ENCODE data around the gene AGFG2.
"Not testable (repeated sequence)": the region's sequence is repeated elsewhere in the genome, so short reads cannot be mapped to it uniquely, and the experiment has no call there.

The AGFG2 gene

DNA sequence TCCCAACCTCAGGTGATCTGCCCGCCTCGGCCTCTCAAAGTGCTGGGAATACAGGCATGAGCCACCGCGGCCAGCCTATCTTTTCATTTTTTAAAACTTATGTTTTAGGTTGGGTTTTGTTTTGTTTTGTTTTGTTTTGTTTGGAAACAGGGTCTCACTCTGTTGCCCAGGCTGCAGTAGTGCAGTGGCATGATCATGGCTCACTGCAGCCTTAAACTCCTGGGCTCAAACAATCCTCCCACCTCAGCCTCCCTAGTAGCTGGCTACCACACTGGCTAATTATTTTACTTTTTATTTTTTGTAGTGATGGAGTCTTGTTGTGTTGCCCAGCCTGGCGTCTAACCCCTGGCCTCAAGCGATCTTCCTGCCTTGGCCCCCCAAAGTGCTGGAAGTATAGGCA lies 19.4 kb upstream of the AGFG2 start:
- DNase-seq (ENCODE audit: low read depth in 2 of 2, low spot score in 1 of 2): no peak

DNA sequence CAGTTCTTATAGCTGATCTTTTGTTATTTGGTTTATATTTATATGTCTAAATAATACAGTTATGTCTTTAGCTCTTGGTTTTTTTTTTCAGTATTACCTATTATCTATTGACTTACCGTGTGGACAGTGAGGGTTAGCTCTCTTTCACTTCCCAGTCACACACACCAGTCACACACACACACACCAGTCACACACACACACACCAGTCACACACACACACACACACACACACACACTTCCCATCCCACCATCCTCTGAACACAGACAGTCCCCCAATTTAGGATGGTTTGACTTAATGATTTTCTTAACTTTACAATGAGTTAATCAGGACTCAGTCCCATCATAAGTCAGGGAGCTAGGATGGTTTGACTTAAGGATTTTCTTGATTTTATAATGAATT lies 18.9 kb upstream of the AGFG2 start:
- DNase-seq (ENCODE audit: low read depth in 2 of 2, low spot score in 1 of 2): no peak

DNA sequence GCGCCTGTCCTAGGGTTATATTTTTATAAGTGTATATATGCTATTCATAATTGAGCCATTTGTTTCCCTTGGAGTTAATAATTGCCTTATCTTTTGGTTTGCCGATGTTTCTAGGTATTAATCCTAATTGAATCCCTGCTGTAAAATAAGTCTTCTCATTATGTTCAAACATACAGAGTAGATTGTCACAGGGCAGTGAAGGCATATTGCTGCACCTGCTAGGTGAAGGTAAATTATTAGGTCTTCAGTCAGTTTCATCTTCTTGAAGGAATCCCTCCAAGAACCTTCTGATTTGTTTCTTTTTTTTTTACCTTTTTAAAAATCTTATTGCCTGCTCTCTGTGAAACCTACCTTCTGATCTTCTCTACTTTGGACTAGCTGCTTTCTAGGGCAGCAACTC lies 17.9 kb upstream of the AGFG2 start:
- DNase-seq (ENCODE audit: low read depth in 2 of 2, low spot score in 1 of 2): no peak

DNA sequence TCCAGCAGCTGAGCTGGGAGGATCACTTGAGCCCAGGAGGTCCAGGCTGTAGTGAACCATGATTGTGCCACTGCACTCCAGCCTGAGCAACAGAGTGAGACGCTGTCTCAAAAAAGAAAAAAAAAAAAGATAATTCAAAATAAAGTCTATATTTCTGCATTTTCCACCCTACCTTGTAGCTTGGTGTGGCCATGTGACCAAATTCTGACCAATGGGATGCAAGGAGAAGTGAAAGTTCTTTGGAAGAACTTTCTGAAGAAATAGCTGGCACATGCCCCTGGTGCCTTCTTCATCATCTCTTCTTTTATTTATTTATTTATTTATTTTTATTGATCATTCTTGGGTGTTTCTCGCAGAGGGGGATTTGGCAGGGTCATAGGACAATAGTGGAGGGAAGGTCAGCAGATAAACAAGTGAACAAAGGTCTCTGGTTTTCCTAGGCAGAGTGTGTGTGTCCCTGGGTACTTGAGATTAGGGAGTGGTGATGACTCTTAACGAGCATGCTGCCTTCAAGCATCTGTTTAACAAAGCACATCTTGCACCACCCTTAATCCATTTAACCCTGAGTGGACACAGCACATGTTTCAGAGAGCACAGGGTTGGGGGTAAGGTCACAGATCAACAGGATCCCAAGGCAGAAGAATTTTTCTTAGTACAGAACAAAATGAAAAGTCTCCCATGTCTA lies 17.0 kb upstream of the AGFG2 start:
- not testable (repeated sequence) for DNase-seq (ENCODE audit: low read depth in 2 of 2, low spot score in 1 of 2)

DNA sequence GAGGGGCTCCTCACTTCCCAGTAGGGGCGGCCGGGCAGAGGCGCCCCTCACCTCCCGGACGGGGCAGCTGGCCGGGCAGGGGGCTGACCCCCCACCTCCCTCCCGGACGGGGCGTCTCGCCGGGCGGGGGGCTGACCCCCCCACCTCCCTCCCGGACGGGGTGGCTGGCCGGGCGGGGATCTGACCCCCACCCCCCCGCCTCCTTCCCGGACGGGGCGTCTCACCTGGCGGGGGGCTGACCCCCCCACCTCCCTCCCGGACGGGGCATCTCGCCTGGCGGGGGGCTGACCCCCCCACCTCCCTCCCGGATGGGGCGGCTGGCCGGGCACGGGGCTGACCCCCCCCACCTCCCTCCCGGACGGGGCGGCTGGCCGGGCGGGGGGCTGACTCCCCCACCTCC lies 15.8 kb upstream of the AGFG2 start:
- DNase-seq (ENCODE audit: low read depth in 2 of 2, low spot score in 1 of 2): not testable (repeated sequence)

DNA sequence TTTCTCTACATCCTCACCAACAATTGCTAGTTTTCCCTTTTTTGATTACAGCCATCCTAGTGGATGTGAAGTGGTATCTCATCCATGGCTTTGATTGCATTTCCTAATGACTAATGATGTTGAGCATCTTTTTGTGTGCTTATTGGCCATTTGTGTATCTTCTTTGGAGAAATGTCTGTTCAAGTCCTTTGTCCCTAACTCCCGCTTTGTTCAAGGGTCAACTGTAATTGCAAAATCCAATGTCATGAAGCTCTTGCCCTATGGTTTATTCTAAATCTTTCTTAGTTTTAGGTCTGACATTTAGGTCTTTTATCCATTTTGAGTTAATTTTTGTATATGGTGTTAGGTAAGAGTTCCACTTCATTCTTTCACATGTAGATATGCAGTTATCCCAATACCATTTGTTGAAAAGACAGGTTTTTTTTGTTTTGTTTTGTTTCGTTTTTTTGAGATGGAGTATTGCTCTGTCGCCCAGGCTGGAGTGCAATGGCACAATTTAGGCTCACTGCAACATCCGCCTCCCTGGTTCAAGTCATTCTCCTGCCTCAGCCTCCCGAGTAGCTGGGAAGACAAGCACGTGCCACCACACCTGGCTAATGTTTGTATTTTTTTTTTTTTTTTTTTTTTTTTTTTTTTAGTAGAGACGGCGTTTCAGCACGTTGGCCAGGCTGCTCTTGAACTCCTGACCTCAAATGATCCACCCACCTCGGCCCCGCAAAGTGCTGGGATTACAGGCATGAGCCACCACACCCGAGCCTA lies 10.7 kb upstream of the AGFG2 start:
- not testable (repeated sequence) for DNase-seq (ENCODE audit: low read depth in 2 of 2, low spot score in 1 of 2)

DNA sequence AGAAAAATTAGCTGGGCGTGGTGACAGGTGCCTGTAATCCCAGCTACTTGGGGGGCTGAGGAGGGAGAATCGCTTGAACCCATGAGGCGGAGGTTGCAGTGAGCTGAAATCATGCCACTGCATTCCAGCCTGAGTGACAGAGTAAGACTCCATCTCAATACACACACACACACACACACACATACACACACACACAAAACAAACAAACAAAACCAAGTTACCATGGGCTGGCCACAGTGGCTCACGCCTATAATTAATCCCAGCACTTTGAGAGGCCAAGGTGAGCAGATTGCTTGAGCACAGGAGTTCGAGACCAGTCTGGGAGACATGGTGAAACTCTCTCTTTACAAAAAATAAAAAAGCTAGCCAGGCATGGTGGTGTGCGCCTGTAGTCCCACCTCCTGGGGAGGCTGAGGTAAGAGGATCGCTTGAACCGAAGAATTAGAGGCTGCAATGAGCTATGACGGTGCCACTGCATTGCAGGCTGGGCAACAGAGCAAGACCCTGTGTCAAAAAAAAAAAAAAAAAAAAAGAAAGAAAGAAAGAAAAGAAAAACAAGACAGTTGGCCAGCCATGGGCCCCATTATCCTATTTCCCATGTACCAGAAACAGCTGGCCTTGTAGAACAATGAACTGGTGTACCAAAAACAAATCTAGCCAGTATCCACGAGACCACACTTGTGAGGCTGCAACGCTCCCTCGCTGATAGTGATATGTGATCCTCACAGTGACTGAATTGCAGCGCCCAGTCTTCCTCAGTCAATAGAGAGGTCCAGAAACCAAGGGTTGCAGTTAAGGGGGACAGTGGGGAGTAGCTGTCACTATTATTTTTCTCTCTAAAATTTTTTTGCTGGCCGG lies 6.6 kb upstream of the AGFG2 start:
- DNase-seq (ENCODE audit: low read depth in 2 of 2, low spot score in 1 of 2): no peak

DNA sequence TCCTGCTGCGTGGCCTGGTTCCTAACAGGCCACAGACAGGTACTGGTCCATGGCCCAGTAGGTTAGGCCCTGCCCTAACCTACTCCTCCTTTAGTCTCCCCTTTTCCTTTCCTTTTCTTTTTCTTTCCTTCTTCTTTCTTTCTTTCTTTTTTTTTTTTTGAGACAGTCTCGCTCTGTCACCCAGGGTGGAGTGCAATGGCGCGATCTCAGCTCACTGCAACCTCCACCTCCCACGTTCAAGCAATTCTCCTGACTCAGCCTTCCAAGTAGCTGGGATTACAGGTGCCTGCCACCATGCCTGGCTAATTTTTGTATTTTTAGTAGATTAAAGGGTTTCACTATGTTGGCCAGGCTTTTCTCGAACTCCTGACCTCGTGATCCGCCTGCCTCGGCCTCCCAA lies 3.0 kb upstream of the AGFG2 start:
- DNase-seq (ENCODE audit: low read depth in 2 of 2, low spot score in 1 of 2): not testable (repeated sequence)

DNA sequence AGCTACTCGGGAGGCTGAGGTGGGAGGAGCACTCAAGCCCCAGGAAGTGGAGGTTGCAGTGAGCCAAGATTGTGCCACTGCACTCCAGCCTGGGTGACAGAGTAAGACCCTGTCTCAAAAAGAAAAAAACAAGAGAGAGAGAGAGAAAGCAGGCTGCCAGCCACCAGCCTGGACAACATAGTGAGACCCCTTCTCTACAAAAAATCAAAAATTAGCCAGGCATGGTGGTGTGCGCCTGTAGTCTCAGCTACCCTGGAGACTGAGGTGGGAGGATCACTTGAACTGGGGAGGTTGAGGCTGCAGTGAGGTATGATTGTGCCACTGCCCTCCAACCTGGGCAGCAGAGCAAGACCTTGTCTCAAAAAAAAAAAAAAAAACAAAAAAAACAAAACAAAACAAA lies 2.3 kb upstream of the AGFG2 start:
- DNase-seq (ENCODE audit: low read depth in 2 of 2, low spot score in 1 of 2): not testable (repeated sequence)

DNA sequence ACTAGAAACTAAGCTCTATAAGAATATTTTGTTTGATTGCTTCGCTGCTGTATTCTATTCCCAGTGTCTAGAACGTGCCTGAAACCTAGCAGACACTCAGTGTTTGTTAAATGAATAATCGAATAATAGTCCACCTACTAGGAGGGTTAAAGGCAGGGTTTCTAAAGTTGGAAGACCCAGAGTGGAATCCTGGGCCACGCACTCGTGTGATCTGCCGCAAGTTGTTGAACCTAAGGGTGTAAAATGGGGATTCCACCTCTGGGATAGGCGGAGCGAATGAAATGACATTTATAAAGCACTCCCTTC lies 702 bp upstream of the AGFG2 start:
- no peak for DNase-seq (ENCODE audit: low read depth in 2 of 2, low spot score in 1 of 2)

DNA sequence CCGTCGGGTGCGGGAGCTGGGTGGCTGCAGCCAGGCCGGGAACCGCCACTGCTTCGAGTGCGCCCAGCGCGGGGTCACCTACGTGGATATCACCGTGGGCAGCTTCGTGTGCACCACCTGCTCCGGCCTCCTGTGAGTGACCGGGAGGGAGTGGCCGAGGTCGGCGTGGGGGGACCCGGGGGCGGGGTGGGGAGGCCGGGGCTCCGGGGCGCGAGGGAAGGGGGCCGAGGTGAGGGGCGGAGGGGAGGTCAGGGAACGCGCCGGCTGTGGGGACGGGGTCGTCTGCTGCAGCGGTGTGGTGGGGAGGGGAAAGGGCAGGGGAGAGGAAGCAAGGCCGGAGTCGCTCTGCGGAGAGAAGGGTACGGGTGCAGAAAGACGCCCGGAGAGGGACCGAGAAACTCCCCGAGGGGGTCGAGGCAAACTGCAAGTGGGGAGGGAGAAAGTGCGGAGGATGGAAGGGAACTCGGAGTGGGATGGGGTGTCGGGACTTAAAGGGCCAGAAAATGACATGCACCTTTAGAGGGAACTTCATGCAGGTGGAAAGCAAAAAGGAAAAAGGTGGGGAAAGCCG lies 518 bp downstream of the AGFG2 start:
- no peak for DNase-seq (ENCODE audit: low read depth in 2 of 2, low spot score in 1 of 2)

DNA sequence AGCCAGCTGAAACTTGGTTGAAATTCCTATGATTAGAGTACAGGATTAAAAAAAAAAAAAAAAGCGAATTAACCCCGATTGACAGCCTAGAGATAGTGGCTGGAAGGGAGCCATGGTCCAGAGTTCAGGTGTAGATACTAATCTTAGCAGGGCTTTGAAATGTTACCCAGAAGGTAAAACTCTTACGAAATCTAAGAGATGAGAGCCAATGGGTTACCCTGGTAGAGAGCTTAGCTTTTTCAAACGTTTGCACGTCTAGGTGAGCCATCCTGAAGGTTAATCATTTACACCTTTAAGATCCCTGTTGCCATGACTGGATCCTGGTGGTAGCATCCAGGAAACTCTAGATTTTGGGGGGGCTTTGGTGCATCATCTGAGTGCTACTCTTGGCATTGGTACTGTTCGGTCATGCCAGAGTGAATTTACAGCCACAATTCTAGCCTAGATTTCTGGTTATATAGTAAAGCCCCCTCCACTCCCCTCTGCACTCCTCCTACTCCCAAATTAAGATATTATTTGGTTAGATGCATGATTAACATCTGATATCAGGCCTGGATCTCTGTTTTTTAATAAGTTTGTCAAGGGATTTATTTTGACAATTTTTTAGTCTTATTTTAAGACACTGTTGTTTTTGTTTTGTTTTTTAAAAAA lies 1.2 kb downstream of the AGFG2 start:
- DNase-seq (ENCODE audit: low read depth in 2 of 2, low spot score in 1 of 2): no peak

DNA sequence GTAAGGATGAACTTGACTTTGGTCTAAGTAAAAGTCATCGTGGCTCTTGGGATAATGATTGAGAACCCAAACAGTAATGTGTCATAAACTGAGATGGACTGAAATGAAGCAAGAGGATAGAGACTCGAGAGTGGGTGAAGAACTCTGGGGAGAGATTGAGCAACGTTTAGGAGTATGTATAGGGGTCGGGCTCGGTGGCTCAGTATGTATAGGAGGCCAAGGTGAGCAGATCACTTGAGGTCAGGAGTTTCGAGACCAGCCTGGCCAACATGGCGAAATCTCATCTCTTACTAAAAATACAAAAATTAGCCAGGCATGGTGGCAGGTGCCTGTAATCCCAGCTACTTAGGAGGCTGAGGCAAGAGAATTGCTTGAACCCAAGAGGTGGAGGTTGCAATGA lies 2.3 kb downstream of the AGFG2 start:
- DNase-seq (ENCODE audit: low read depth in 2 of 2, low spot score in 1 of 2): not testable (repeated sequence)

DNA sequence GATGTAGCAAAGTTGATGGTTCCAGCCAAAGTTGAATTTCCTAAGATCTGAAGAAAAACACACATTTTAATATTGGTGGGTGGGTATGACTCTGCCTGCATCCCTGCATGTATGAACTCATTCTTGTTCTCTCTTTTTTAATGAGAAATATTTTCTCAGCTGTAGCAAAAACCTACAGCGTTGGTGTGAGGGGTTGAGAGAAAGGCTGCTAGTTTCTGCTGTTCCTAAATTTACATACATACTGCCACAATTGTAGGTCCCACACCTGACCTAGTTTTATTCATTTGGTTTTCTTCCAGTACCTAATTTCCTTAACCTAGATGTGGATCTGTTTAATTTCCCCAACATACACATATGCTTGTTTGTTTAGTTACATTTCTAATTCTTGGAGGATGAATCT lies 4.6 kb downstream of the AGFG2 start:
- no peak for DNase-seq (ENCODE audit: low read depth in 2 of 2, low spot score in 1 of 2)

DNA sequence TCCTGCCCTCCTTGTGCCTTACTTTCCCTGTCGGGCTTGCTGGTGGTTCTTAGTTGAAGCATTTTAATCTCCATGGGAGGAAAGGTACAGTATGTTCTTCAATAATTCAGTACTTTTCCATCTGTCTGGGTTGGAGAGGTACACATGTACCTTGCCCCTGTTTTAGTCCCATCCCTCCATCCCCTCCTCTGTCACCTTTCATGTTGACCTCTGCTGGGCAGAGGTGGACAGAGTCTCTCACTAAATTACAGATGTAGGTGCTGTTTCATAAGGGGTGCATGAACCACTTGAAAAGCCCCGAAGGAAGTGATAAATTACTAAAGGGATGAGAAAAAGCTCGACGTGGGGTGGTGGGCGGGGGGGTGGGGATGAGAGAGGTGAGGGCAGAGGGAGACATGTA lies 5.4 kb downstream of the AGFG2 start:
- no peak for DNase-seq (ENCODE audit: low read depth in 2 of 2, low spot score in 1 of 2)

DNA sequence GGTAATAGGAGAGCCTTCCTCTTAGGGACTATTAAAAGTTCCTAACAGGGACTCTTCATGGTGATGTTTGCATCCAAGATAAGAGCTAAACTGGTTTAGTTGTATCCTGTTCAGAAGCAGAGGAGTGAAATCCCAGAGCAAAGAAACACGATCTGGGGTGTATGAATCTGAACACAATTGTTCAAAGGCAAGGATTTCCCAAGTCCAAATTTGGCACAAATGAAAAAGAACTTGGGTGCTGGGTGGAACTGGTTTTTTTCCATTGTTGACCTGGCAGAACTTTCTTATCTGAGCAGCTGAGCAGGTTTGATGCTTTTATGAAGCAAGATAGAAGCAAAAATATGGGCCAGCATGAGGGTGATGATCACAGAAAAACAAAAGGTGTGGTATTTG lies 6.0 kb downstream of the AGFG2 start:
- no peak for DNase-seq (ENCODE audit: low read depth in 2 of 2, low spot score in 1 of 2)

DNA sequence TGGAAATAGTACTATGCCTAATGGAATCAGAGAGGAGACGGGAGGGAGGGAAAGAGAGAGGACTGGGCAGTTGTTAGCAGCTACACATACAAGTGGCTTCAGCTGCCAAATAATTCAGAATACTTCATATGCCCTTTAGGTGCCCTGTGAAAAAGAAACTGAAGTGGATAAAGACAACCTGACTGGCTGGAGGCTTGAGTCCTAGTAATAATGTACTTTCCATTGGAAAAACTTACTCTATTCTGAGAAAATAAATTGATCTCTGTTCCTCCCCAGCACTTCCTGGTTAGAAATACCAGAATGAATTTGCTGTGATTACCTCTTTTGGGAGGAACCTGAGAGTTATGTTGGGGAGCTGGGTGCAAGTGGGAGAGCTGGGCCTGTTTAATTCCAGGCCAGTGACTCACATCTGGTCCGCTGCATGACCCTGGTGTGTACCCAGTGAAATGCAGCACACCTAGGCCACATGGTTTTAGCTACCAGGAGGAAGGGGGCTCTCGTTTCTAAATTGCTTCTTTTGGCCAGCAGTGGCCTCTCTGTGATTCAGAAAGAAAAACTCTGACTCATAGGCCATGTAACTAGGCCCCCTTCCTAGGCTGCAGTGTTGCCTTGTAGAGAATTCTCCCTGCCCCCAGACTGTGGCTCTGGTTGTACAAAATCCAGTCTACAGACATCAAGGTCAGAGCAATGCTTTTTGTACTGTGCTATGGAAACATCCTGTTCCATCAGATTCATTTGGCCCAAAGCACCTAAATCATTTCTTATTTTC lies 6.5 kb downstream of the AGFG2 start:
- DNase-seq (ENCODE audit: low read depth in 2 of 2, low spot score in 1 of 2): no peak

DNA sequence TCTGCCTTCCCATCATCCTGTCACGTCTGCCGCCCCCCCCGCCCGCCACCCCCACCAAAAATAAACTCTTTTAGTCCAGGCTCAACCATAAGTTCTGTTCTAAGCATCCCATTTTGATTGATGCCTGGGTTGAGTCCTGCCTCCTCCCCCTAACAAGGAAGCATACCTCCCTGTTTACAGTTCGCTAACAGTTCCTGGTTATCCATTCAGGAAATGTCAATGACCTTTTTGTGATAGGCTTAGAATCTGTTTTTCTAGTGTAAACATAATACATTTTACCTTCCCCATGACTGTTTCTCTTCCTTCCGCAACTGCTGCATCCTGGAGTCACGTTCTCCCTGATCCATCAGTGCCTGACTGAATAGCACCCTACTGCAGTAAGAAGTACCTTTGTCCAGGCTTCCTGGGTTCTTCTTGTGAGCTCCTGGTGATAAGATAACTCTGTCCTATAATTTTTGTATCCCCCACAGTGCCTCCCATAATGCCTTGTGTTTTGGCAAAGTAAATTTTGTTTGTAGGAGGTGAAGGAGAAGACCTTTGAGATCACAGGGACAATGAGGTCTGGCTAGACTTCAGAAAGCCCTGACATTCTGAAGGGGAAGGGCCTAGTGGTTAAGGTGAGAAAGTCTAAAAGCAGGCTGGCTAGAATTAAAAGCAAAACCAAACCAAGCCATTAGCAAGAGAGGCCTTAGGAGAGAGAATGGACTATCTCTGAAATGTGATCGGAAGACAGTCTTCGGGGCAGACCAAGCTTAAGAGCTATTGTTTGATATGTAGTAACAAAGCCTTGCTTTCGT lies 7.3 kb downstream of the AGFG2 start:
- DNase-seq (ENCODE audit: low read depth in 2 of 2, low spot score in 1 of 2): no peak

DNA sequence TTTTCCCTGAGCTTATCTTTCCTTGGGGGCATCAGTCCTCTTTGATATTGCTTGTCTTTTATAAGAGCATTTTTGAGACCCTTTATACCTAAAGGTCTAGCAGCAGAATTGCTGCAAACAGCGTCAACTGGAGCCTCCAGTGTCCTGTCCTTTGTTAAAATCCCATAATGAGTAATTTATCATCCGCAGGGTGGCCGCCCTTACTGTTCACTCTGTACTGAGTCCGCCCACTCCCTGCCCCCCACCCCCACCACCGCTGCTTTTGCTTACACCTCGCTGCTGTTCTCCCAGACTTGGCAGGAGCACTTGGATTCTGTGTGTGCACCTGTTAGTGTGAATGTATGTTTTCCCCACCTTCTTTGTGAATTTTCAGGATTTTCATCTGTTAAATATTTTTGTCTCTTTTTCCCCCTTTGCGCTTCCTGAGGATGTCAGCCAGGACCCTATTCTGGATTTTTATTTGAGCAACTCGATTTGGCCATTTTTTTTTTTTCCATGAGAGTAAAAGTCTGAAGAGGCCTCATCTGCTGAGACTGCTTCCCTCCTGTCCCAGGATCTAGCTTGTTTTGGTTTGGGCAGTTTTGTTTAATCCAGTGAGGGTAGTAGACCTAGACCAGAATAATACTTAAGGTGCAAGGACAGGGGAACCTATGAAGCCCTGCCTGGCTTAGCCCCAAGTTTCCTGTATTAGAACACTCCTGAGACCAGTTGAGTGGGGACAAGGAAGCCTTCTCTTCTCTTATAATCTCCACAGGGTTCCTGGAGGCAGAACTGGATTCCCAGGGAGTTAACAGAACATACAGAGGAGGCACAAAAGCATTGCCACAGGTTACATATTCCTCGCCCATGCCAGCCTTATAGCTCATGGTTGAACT lies 8.2 kb downstream of the AGFG2 start:
- DNase-seq (ENCODE audit: low read depth in 2 of 2, low spot score in 1 of 2): no peak
